GM15510 (cell line): ENCODE results near the gene CDH26.

Experiments used
- POLR2A ChIP-seq: IDR thresholded peaks from 3 replicates; pipeline ENCODE4 v1.6.1; 2011; ENCODE audit warnings: borderline replicate concordance; ENCODE audit not compliant: insufficient read length; ENCODE audit errors: extremely low read depth

CDH26 gene

GRCh38 chr20:60063739-60064380, 105.6 kb downstream of the CDH26 start:
- TF ChIP-seq POLR2A: no peak
